Measurements from ENCODE around the gene DIDO1.
"Not testable (repeated sequence)": the region's sequence is repeated elsewhere in the genome, so short reads cannot be mapped to it uniquely, and the experiment has no call there.

DIDO1 gene

DNA sequence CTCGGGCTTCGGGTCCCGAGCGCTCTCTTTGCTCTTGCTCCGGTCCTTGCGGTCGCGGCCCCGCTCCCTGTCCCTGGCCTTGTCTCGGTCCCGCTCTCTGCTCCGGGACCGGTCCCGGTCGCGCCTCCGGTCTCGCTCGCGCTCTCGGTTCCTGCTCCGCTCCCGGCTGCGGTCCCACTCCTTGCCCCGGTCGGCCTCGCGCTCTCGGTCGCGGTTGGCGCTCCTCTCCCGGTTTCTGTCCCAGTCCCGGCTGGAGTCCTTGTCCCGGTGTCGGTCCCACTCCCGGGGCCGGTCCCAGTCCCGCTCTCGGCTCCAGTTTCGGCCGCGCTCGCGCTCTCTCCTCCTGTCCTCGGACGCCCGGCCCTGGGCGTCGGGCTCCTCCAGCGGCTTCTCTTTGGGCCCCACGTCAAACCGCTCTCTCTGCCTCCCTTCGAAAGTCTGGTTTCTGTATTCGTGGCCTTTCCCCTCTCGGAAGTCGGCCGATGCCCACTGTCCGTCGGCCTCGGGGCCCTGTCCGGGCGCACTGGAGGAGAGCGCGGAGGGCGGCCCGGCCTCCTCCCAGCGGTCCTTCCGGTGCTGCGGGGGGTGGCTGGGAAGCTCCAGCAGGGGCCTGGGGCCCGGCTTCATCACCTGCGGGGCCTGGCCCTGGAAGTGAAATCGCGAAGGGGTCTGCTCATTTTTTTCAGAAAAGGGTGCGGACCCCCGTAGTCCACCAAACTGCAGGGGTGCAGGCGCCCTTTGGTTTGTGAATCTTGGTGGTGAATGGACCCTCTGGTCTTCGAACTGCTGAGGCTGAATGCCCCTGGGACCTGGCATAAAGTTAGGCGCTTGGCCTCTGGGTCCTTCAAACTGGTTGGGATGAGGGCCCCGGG lies 46.8 kb downstream of the DIDO1 start:
- DNase-seq (ENCODE audit: low spot score): no peak

DNA sequence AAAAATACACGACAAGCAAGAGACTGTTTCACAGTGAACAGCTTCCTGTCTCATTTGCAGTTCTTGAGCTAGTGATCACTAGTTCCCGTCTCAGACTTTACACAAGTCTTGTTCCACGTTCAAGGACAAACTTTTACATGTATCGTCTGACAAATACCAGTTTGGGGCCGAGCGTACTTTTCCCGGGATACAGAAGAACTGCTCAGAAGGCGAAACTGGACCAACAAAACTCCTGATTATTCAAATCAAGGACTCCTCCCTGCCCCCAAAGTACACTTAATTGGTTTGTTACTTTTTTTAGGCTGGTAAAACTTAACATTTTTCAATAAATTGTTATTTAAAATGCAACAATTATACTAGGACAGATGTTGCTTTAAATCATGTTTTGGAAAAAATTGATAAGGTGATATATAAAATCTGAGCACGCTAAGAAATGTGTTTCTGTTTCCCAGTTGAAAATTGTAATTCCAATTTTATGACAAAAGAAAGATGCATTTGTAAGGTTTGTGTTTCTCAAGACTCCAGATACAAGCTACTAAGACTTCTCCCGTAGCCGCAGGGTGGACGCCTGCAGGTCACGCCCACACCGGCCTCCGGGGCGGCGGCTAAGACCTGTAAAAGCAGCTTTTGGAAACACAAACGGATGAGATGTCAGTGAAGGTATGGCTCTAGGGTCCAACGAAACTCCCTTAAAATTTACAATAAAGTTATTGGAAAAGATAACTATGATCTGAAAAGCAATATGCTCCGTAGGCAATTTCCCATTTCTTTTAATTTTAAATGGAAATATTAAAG lies 47.9 kb downstream of the DIDO1 start:
- DNase-seq (ENCODE audit: low spot score): no peak

DNA sequence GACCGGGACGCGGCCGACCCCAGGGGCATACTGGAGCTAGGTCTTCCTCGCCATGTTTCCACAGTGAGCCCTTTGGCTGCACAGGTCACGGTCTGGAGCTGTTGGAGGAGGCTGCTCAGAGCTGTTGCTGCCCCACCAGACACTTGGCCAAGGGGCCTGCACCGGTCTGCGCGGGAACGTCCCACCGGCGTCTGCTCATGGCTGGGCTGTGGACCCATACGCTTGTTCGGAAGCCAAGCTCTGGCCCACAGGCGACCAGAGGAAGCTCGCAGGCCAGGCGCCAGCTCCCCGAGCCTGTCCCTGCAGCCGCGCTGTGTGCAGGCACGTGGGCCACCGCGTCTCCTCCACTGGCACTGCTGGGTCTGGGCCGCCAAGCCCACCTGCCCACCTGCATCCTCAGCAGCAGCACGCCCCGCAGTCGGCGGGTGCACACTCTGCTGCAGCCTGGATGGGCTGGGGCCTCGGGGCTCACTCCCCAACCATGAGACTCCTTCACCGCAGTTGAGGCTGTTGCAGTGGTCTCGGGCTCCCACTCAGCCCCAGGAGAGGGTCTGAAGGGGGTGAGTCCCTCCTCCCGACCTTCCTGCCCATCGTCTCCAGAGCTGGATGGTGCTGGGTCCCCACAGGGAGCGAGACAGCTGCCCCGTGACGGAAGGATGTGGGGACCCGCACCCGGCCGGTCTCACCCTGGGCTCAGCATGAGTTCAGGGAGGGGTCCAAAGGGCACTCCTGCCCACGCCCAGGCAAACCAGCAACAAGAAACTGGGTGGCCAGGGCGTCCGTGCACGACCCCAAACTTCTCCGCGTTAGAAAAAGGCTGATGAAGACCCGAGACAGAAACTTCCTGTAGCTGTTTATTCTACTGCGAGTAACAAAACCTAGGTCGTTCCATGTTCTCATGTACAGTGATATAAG lies 49.1 kb downstream of the DIDO1 start:
- no peak for DNase-seq (ENCODE audit: low spot score)

DNA sequence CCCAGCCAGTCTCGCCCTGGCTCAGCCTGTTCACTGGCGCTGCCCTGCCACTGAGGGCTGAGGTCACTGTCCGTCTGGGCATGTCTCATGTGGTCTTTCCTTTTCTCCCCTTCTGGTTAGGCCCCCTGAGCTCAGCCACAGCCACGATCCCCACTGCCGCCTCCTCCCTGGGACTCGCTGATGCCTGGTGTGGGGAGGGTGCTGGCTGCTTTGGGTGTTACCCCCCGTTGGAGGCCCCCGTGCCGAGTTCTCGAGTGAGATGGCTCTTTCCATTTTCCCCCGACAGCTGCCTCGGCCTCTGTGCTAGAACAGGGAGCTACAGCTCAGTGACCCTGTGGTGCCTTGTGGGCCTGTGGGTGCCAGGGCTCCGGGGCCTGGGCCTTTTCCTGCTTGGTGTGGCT lies 49.8 kb downstream of the DIDO1 start:
- no peak for DNase-seq (ENCODE audit: low spot score)

DNA sequence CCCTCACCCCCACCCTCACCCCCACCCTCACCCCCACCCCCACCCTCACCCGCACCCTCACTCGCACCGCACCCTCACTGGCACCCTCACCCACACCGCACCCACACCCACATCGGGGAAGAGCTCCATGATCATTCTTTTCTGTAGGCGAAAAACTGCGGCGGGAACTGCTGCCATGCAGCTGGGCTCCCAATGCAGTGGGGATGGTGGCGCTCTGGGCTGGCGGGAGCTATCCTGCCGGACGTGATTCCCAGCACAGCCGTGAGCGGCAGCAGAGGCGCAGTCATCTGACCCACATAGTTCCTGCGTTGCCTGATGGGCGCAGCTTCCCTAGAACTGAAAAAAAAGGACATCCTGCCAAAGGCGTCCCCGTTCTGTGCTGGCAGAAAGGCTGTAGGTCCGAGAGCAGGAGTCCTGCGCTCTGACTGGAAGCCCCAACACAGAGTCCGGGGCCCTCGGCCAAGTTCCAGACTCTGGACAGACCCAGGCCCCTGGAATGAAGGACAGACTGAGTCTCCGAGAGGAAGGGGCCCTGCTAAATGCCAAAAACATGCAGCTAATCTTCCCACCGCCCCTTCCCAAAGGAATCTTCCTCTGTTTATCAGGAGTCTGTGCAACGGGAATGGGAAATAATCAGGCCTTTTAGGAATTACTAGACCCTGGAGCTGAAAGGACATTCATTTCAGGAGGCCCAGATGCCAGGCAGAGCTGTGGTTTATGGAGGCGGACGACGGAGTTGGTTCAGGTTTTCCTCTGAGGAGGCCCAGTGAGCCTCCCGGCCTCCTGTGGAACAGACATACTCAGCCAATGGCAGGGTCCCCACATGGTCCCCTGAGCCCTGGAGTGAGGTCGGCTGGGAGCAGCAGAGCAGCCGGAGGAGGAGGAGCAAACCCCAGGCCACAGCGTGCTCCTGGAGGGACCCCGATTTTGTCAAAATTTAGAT lies 50.6 kb downstream of the DIDO1 start:
- no peak for DNase-seq (ENCODE audit: low spot score)

DNA sequence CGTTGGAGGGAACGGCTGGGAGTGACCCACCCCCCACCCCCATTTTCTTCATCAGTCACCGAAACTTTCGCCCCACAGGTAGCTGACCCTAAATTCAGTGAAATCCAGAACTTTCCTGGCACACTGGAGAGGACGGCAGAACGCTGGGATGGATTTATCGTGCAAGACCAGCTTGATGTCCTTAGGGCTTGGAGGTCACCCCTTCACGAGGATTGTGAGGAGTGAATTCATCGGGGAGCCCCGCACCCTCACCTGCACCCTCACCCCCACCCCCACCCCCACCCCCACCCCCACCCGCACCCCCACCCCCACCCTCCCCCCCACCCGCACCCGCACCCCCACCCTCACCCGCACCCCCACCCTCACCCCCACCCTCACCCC lies 51.4 kb downstream of the DIDO1 start:
- DNase-seq (ENCODE audit: low spot score): no peak

DNA sequence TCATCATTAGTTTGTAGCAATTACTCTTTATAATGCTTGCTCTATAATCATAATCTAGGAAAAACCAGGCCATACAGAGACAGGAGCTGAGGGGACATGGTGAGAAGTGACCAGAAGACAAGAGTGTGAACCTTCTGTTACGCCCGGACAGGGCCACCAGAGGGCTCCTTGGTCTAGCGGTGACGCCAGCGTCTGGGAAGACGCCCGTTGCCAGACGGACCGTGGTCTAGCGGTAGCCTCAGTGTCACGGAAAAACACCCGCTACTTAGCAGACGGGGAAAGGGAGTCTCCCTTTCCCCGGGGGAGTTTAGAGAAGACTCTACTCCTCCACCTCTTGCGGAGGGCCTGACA lies 52.6 kb downstream of the DIDO1 start:
- DNase-seq (ENCODE audit: low spot score): not testable (repeated sequence)

DNA sequence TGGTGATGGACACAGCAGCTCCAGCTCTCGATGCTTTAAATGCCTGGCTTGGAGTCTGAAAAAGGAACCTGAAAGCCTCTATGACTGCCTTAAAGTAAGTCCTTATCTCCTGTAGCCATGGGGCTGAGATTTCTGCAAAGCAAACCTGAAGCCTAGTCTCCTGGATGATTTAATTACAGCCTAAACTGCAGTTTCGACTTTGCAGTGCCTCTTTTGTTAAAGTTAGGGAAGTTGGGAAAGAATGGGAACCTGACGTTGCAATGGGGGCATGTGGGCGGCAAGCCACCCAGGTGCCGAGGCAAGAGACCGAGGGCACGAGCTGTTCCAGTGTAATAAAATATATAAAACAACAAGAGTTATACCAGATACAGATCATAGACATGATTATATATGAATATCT lies 53.0 kb downstream of the DIDO1 start:
- DNase-seq (ENCODE audit: low spot score): no peak

DNA sequence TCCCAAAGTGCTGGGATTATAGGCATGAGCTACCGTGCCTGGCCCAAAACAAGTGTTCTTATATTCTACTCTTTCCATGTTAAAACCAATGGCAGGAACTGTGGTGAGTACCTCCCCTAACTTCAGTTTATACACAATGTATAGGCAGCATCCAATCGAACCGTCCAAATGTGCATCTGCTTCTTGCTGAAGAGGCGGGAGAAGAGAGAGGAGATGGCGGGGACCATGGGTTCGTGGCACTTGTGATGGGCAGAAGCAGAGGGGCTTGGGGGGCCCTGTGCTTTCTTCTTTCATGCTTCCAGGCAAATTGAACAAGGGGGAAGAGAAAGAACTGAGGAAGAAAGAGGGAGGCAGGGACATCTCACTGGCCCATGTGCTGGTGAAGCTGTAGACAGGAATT lies 53.4 kb downstream of the DIDO1 start:
- DNase-seq (ENCODE audit: low spot score): no peak

DNA sequence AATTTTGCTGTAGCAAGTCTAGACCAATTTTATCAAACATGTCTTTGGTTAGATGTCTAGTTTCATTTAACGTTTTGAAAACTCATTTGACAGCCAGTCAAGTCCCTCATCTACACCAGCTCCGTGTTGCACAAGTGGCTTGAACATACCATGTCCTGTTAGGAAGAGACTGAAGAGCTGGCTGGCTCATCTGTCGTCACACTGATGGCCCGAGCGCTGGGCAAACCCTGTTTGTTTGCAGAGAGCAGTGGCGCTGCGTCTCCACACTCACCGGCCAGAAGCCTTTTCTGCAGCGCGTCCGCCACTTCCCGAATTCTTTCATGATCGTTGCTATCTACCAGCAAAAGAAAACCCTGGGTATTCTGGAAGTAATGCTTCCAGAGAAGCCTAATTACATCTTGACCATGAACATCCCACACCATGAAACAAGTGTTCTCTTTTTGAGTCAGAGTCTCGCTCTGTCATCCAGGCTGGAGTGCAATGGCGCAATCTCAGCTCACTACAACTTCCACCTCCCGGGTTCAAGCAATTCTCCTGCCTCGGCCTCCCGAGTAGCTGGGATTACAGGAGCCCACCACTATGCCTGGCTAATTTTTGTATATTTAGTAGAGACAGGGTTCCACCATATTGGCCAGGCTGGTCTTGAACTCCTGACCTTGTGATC lies 54.0 kb downstream of the DIDO1 start:
- no peak for DNase-seq (ENCODE audit: low spot score)

DNA sequence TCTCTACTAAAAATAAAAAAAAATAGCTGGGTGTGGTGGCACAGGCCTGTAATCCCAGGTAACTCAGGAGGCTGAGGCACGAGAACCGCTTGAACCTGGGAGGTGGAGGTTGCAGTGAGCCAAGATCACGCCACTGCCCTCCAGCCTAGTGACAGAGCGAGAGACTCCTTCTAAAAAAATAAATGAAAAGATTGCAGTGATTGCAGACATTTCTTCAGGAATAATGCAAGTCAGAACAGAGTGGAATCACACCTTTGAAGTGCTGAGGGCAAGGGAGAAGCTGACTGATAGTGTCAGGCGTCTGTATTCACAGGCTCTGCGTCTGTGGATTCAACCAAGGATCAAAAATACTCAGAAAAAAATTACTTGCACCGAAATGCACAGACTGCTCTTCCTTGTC lies 62.1 kb downstream of the DIDO1 start:
- DNase-seq (ENCODE audit: low spot score): no peak

DNA sequence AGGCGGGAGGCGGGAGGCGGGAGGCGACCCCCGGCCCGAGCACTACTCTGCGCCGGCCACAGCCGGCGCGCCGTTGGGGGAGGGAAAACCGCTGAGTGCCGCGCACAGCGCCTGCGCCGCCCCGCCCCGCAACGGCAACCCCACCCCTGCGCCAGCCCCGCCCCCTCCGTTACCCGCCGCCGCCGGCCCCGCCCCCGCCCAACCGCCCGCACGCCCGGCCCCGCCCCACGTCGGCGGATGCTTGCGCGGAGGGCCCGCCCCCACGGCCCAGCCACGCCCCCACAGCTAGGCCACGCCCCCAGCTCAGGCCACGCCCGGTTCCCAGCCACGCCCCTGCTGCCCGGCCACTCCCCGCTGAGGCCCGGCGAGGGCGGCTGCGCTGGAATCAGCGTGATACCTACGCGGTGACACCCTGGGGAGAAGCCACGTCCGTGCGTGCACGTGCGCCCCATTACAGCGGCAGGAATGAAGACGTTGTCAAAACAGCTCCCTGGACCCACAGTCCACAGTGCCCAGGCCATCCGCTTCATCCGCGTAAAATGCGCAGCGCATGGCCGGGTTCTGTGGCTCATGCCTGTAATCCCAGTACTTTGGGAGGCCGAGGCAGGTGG lies 64.5 kb downstream of the DIDO1 start, which contains the start of gene TCFL5:
Gene TCFL5 (minus strand): TSS at position 97 of the 611 bp plus-strand sequence. CDS start 152 bp downstream, outside the sequence.
- DNase-seq (ENCODE audit: low spot score): peak; percentile 89

DNA sequence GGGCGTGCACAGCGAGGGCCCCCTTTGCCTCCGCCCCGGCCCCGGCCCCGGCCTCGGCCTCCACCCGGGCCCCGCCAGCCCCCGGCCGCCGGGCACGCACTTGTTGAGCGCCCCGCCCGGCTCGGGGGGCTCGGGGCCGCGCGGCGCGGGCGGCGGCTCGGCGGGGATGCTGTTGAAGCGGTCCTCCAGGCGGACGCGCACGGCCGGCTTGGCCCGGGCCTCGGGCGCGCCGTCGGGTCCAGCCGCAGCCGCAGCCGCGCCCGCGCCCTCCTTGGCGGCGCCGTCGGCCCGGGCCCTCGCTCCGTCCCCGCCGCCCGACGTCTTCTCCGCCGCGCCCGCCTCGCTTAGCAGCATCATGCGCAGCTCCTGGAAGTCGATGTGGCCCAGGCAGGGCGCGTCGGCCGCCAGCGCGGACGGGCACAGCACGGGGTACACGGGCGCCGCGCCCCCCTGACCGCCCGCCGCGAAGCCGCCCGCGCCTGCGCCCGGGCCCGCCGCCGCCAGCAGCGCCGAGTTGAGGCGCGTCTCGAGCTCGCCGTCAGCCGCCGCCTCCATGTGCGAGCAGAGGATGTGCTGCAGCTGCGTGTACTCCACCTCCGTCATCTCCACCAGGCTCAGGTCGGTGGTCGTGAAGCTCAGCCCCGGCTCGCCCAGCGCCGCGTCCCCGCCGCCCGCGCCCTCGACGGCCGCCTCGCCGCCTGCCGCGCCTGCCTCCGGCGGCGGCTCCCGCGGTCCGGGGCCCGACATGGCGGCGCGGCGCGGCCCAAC lies 65.2 kb downstream of the DIDO1 start:
- DNase-seq (ENCODE audit: low spot score): peak; percentile 18

DNA sequence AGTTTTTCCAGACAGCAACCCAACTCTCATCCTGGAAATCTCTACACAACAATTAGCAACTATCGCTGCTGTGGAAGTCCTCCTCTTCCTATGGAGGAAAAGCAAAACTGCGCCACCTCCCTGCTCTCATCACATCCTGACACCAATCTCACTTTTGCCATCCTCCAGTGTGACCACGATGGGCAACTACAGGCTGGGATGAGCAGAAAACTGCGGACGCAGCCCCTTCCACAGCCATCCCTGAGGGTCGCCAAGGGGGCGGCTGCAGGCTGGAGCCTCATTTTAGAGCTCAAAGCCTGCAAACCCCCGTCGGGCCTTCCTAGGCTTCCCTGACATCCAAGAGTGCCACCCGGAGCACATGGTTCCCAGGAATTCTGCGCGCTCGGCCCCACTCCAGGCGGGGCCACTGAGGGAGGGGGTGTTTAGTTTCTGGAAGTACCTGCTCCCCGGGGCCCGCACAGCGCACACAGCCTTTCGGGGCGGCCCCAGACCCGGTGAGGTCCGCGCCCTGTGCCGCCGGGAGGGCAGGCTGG lies 65.8 kb downstream of the DIDO1 start:
- DNase-seq (ENCODE audit: low spot score): no peak

DNA sequence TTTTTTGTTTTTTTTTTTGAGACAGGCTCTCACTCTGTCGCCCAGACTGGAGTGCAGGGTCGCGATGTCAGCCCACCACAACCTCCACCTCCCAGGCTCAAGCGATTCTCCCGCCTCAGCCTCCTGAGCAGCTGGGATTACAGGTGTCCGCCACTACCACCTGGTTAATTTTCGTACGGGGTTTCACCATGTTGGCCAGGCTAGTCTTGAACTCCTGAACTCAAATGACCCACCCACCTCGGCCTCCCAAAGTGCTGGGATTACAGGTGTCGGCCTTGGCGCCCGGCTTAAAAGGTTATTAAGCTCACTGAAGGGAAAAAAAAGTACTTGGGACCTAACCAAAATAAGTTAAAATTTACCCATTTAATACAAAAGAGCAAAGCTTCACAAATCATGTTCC lies 66.6 kb downstream of the DIDO1 start:
- no peak for DNase-seq (ENCODE audit: low spot score)

DNA sequence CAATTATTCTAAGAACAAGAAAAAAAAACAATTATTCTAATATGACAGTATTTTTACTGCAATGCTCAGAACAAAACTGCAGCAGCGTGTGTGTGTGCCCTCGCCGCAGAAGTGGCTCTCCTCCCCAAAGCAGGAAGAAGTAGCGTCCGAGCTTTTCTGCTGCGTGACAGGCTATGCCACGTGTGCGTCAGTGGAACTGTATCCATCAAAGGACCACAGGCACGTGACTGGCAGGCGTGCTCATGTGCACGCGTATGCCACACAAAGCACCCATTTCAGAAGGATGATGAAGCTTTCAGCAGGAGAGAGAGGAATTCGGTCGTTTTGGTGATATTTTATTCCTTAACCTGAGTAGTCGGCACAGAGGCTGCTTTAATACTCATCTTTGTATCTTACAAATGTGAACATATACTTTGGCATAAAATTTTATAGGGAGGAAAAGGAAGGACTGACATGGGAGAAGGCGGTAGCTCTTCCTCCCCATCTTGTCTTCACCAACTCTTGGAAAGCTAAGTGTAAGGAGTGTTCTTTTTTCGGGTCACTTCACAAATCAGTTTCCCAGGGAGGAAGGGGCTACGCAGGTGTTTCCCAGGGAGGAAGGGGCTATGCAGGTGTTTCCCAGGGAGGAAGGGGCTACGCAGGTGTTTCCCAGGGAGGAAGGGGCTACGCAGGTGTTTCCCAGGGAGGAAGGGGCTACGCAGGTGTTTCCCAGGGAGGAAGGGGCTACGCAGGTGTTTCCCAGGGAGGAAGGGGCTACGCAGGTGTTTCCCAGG lies 68.1 kb downstream of the DIDO1 start:
- no peak for DNase-seq (ENCODE audit: low spot score)

DNA sequence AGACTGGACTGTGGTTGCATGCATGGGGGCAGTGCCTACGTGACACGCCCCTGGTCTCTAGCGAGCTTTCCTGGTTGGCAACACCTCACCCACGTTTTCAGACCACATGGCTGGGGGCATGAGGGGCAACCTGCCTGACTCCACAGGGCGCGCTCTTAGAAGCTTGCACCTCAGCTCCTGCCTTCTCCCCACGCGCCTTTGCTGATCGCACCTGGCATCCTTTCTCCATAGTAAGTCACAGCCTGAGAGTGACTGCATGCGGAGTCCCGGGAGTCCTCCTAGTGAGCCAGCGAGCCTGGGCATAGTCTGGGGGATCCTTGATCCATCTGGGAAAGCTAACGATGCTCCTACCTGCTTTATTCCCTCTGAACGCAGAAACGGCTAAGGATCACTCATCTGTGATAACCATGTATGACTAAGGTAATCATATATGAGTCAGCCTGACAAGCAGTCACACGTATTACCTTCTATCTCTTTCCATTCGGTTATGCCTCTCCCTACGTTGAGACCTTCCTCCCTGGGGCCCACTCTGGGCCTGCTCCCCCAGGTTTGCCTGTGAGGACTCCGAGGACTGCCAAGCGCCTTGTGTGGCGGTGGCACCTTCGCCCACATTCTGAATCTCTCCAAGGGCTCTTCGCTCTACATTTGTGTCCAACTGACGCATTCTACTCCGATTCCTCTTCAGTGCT lies 69.2 kb downstream of the DIDO1 start:
- DNase-seq (ENCODE audit: low spot score): no peak

DNA sequence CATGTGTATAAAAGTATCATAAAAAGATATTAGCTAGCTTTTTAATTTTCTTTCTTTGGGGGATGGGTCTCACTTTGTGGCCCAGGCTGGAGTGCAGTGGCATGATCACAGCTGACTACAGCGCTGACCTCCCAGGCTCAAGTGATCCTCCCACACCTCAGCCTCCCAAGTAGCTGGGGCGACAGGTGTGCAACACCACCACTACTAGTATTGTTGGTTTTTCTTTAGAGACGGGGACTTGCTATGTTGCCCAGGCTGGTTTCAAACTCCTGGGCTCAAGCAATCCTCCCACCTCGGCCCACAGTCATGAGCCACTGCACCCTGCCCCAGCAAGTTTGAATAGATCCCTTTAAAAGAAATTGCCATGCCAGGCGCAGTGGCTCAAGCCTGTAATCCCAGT lies 71.2 kb downstream of the DIDO1 start:
- no peak for DNase-seq (ENCODE audit: low spot score)

Measured in CD4-positive, alpha-beta T cell treated with Interleukin-6 at 100 ng/mL for 8 hours (primary cell).